ENCODE measurements around the gene IKBKE. TPM values are rescaled to one million over a fixed set of nuclear protein-coding genes. Genes with fewer than 3 reads are reported as not detected.

IKBKE gene
- total RNA-seq, 1 donor from 2014 or later = 0.46 TPM

DNA sequence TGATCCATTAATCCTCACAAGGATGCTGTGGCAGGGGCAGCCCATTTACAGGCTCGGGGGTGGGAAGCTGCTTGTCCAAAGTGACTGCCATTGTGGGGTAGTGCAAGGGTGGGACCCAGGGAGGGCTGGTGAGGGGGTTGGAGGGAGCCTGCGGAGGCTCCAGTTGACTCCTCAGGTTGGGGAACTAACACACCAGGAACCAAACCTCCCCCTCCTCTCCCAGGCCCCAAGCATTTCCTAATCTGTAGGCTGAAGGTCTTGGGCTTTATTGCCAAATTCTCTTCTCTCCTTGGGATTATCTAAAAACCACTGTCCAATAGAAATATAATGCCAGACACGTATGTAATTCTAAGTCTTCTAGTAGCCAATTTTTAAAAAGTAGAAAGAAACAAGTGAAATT, 18.2 kb downstream of the IKBKE start:
- intact Hi-C loops (cut with DNase I) = no loop called here
- ATAC-seq (ENCODE audit: poor library complexity) (no peak), DNase-seq (no peak)

DNA sequence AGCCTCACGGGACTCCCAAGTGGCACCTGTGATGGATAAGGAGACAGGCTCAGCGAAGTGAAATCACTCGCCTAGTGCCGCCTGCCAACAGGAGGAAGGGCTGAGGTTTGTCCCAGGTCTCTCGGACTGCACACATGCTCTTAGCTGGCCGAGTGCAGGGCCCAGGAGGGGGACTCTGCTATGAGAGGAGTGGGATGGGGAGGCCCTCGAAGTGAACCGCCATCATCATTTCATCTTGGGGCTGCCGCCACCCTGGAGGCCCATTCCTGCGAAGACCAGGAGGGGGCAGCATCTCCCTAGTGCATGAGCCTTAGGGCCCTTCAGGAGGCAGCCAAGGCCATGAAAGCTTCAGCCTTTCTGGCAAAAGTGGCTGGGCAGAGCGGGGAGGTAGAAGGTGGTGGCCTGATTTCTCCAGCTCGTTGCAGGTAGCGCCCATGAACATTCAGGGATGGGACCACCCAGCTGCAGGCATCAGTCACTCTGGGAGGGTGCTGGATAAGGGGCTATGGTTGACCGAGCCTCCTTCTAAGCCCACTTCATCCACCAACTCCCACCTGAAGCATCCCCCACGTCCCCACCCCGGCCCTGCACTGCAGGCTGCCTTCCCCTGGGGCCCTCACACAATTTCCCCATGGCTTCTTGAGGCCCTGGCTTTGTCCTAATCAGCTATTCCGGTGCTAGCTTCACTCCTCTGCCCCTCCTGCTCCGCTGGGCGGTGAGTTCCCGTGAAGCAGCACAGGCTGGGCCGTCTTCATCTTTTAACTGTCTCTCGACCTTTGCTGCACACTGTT, 19.9 kb downstream of the IKBKE start:
- ATAC-seq (ENCODE audit: poor library complexity) = peak; percentile 93
- intact Hi-C loops (cut with DNase I) = loop anchor here (2.0 kb wide), 2 partner anchors 55 to 93 kb away; no protein-coding TSS in a partner anchor

DNA sequence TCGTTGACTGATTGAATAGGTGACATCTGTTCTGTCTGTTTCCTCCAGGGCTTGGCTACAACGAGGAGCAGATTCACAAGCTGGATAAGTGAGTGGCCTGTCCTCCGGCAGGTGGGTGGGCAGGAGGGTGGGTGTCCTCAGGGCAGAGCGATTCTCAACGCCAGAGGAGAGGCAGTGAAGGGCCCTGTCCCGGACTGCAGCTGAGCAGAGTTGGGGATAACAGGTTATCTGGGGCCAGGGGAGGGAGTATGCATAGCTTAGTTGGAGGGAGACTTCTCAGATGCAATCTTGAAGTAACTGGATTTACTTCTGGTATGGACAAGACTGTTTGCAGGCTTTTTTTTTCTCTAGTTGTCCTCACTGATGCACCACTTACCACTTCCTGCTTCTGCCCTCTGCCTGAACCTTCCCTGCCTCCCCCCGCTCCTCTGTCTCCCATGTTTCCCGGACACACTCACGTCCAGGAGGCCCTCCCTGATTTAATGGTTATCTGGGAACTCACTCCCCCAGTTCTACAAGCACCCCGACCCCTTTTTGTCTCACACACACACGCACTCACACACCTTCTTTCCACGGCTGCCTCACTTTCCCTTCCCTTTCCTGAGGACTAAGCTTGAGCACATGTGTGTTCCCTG, 20.6 kb downstream of the IKBKE start:
- intact Hi-C loops (cut with DNase I) = loop anchor here (2.0 kb wide), 2 partner anchors 54 to 92 kb away; no protein-coding TSS in a partner anchor
- DNase-seq (no peak), ATAC-seq (ENCODE audit: poor library complexity) (no peak)

More for the DNA sequence above, 19.9 kb downstream of the IKBKE start:
- peak; percentile 84 for DNase-seq

DNA sequence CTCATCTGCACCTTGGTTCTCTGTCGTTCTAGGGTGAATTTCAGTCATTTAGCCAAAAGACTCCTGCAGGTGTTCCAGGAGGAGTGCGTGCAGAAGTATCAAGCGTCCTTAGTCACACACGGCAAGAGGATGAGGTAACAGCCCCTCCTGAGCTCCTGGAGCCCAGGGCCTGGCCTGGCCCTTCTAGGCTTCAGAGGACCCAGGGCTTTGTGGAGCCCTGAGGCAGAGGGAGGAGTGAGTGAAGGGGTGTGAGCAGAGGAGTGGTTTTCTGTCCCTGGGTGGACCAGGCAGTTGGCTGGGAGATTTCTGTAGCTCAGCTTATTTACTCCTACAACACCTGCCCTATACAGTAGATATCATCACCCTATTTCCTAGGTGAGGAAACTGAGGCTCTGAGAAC, 21.3 kb downstream of the IKBKE start:
- intact Hi-C loops (cut with DNase I) = loop anchor here (2.0 kb wide), 2 partner anchors 53 to 91 kb away; no protein-coding TSS in a partner anchor
- ATAC-seq (ENCODE audit: poor library complexity) (no peak), DNase-seq (no peak)

DNA sequence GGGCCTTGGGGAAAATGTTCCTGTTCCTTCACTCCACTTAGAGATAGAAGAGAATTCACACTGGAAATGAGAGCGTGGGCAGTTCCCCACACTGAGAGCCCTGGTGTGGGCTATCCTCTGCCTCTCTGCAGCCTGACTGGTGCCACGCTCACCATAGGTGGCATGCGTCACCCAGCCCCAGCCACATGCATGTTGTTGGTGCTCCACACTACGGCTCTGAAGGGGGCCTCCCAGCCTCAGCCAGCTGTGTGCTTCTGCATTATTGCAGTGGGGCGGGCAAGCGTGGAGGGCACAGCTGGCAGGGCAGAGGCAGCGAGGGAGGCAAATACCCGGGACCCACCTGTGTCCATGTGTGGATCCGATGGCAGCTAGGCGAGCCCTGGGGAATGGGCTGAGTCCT, 22.3 kb downstream of the IKBKE start:
- intact Hi-C loops (cut with DNase I) = no loop called here
- no peak for ATAC-seq (ENCODE audit: poor library complexity)
- no peak for DNase-seq

DNA sequence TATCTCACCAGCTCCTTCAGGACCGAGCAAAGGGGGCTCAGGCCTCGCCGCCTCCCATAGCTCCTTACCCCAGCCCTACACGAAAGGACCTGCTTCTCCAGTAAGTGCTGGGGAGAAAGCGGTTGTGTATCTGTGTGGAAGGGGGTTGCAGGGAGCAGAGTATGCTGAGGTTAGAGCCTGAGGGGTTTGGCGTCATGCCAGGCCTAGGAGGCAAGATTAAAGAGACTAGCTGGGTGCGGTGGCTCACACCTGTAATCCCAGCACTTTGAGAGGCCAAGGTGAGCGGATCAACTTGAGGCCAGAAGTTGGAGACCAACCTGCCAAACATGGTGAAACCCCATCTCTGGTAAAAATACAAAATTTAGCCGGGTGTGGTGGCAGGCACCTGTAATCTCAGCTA, 23.0 kb downstream of the IKBKE start:
- DNase-seq (no peak), ATAC-seq (ENCODE audit: poor library complexity) (no peak)
- intact Hi-C loops (cut with DNase I) = no loop called here

DNA sequence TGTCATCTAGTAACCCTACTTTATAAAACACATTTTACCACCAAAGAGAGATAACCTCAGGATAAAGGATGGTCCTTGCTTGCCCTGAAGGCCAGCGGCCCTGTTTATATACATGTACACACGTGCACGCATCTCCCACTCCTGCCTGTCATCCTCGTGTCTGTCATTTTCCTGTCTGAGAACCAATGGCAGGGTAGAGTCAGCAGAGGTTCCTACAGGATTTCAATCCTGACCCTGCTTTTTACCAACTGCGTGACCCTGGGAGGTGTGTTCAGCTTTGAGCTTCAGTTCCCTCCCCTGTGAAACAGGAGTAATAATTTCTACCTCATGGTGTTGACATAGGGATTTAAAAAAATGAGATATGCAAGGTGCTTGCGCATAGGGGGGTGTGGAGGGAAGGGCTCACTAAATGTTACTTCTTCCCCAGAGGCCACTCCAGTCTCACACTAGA, 24.8 kb downstream of the IKBKE start:
- no peak for DNase-seq
- intact Hi-C loops (cut with DNase I) = no loop called here
- peak; percentile 7 for ATAC-seq (ENCODE audit: poor library complexity)

DNA sequence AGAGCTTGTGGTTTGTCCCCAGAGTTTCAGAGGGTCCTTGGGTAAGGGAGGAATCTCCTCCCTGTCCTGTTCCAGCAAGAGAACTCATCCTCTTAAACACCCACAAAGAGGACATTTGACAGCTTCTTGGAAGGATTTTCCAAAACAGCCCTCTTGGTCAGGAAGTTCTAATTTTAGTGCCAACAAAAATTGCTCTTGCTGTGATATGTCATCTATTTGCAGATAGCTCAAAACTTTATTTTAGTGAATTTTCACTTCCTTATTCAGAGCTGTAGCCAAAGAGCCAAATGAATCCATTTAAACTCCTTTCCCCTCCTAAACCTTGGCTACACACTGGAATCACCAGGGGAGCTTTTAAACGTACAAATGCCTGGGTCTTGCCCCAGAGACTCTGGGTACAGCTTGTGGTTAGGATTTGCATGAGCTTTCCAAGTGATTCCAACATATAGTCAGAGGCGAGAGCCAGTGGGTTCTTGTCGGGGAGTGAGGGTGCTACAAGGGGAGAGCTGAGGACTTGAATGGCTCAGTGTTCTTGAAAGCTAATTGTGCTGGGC, 25.3 kb downstream of the IKBKE start:
- ATAC-seq (ENCODE audit: poor library complexity) = peak; percentile 8
- DNase-seq = no peak
- intact Hi-C loops (cut with DNase I) = no loop called here

DNA sequence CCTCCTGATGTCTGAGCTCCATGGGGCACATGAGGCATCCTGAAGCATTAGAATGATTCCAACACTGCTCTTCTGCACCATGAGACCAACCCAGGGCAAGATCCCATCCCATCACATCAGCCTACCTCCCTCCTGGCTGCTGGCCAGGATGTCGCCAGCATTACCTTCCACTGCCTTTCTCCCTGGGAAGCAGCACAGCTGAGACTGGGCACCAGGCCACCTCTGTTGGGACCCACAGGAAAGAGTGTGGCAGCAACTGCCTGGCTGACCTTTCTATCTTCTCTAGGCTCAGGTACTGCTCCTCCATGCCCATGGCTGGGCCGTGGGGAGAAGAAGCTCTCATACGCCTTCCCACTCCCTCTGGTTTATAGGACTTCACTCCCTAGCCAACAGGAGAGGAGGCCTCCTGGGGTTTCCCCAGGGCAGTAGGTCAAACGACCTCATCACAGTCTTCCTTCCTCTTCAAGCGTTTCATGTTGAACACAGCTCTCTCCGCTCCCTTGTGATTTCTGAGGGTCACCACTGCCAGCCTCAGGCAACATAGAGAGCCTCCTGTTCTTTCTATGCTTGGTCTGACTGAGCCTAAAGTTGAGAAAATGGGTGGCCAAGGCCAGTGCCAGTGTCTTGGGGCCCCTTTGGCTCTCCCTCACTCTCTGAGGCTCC, 26.0 kb downstream of the IKBKE start:
- intact Hi-C loops (cut with DNase I) = no loop called here
- ATAC-seq (ENCODE audit: poor library complexity) (no peak), DNase-seq (peak; percentile 56)

DNA sequence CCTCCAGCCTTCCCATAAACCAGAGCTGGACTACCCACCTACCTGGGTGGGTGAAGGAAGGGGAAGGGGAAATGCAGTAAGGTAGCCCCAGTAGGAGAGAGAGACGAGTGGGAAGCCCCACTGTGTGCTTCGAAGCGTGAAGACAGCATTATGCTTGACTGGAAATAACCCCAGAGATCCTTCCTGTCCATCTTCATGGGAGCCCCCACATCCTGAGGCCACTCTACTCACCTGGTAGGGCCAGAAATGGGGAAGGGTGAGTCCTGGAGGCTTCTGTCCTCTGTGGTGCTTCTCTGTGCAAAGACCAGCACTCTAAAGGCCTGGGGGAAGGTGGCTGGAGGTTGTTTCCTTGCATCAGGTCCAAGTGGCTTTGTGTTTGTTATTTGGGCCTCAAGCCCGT, 27.1 kb downstream of the IKBKE start:
- DNase-seq (no peak), ATAC-seq (ENCODE audit: poor library complexity) (no peak)
- intact Hi-C loops (cut with DNase I) = no loop called here

DNA sequence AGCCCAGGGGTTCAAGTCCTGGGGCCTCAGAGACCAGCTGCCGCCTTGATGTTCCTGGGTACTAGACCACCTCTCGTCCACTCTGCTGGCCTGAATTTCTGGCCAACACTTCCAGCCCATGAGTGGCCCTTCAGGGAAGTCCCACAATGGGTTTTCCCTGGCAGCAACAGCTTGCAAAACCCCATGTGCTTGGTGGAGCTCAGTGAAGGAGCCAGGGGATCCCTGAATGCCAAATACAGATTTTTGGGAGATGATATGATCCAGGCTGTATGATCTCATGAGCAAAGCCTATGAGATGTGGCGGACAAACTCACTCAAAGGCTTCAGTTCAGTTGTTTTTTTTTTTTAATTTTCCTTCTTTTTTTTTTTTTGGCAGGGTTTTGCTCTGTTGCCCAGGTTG, 27.5 kb downstream of the IKBKE start:
- ATAC-seq (ENCODE audit: poor library complexity) (no peak), DNase-seq (no peak)
- intact Hi-C loops (cut with DNase I) = no loop called here

DNA sequence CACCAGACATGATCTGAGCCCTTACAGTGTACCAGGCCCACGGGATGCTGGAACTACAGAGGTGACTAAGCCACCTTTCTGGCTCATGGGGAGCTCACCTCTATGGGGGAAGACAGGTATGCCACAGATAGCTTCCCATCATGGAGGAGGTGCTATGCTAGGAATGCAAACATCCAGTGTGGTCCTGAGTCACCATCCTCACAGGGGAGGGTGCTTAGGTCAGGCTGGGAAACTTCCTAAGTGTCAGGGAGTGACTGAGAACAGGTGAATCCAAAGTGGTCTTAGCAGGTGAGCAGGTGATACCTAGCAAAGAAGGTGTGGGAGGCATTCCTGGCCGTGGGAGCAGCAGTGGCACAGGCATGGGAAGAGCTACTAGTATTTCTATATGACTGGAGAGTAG, 28.4 kb downstream of the IKBKE start:
- intact Hi-C loops (cut with DNase I) = no loop called here
- DNase-seq (no peak), ATAC-seq (ENCODE audit: poor library complexity) (no peak)

DNA sequence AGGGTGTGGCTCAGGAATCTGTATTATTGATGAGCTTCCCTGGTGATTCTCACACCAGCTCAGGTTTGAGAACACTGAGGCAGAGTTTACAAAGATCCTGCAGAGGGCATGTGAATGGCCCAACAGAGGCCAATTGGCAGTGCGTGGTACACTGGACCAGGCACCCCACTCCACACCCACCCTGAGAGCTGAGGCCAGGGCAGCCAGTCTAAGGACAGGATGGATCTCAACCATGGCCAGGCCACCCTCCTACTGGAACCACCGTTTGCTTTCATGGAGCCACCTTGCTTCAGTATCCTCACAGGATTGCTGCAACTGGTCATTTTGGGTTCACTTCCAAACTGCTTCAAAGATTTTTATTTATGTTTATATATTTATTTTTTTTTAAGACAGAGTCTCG, 29.8 kb downstream of the IKBKE start:
- no peak for ATAC-seq (ENCODE audit: poor library complexity)
- intact Hi-C loops (cut with DNase I) = no loop called here
- DNase-seq = no peak

DNA sequence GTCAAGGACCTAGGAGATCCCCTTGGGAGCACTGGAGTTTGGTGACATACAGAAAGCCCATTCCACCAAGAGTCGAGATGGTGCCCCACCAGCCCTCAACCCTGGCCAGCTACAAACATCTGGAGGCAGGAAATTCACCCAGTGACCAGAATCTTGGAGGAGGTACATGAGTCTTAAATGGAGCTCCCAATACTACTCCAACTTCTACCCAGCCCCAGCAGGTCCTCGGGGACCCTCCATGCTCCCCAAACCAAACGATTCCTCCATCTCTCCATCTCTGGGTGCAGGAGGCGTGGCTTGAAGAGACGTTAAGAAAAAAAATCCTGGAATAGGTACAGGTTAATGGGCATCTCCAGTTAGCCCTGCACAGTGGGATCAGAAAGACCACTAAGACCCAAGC, 31.6 kb downstream of the IKBKE start:
- intact Hi-C loops (cut with DNase I) = no loop called here
- DNase-seq = no peak
- ATAC-seq (ENCODE audit: poor library complexity) = no peak

DNA sequence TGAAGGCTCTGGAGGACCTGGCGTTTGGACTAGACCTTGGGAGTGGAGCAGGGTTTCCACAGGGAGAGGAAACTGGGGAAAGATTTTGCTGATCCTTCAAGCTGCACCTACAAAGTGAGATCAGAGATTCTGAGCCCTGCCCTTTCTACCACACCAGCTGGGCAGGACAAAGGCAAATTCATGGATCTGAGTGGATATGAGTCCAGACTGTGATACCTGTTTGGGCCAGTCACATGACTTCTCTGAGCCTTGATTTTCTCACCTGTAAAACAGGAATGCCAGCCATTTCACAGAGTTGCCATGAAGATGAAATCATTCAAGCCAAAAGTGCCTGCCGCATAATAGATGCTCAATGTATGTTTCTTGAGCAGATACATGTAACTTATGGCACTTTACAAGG, 32.1 kb downstream of the IKBKE start:
- DNase-seq = no peak
- intact Hi-C loops (cut with DNase I) = no loop called here
- ATAC-seq (ENCODE audit: poor library complexity) = no peak

DNA sequence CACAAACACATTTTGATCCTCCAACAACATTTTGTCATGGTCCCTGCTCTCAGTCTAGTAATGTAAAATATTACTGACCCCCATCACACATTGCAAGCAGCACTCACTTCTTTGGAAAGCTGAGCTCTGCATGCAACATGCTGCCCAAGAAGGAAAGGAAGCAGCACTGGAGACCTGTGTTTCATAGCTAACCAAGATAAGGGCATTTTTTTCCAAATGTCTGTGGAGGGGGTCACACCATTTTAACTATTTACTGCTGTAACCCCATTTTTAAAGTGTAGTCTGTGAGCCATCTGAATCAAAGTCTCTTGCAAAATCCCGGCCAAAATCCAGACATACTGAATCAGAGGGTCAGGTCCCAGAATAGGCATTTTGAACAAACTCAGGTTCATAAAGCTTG, 32.5 kb downstream of the IKBKE start:
- intact Hi-C loops (cut with DNase I) = no loop called here
- ATAC-seq (ENCODE audit: poor library complexity) = no peak
- no peak for DNase-seq

DNA sequence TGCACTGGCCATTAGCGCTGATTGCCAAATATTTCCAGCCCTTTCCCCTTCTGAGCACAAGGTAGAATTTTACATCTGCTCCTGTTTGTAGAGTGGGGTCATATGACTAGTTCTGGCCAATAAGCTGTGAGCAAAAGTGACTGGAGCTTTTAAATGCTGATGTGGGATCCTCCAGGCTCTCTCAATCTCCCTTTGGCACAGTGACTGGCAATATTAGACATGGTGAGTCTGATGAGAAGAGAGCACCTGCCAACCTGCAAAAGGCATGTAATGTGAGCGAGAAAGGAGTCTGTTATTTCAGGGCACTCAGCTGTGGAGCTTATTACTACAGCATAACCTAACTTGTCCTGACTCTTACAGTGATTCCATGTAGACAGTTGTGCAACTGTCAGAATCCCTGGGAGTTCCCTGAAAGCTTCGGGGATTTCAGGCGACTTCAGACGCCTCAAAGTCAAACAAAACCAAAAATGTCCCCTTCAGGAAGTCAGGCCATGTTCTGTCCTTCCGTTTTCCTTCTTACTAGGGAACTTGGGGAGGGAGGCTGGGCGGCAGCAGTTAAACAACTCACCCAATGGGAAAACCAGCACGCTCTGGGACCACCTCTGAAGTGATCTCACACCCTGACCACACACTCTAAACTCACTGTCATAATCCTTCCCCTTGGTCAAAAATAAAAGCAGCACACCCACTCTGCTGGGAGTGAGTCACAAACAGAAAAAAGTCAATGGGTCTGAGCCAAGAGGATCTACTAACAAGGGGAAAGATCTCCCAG, 33.5 kb downstream of the IKBKE start:
- peak; percentile 65 for DNase-seq
- peak; percentile 28 for ATAC-seq (ENCODE audit: poor library complexity)
- intact Hi-C loops (cut with DNase I) = no loop called here

DNA sequence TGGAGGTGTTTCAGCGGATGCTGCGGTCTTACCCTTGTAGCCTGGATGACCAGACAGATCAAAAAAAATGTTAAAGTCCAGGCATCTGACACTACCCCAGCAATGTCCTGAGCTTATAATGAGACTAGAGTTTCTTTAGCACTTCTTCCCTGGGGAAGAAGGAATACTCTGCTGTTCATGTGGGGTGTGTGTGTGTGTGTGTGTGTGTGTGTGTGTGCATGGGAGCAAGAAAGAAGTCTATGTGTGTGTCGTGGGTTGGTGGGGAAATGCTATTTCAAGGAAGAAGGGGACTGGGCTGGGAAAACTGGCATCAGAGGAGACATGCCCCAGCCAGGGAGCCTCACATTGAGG, 34.1 kb downstream of the IKBKE start:
- DNase-seq (no peak), ATAC-seq (ENCODE audit: poor library complexity) (no peak)
- intact Hi-C loops (cut with DNase I) = no loop called here

All from Right ventricle myocardium superior (tissue), 1 donor.